IMR-90 (cell line): ENCODE measurements around the gene CCNDBP1. TPM values are rescaled to one million over a fixed set of nuclear protein-coding genes. Genes with fewer than 3 reads are reported as not detected.

Experiments used
- ATAC-seq: fragments of 200-7000 bp; cut with Tn5 transposase; 2 replicates; pipeline ENCODE4 v1.9.1; 2020; ENCODE audit warnings: low read depth, mild to moderate bottlenecking, moderate library complexity
- BruUV-seq: library from RNA; stranded (reverse); fragments of 400-500 nt; replicated peaks from 2 replicates; lab custom pipeline; 2021; lab: Mats Ljungman, UMichigan
- CTCF ChIA-PET: fragments of 300-600 bp; formaldehyde crosslinking; extraction: SDS; loops from one replicate; lab custom pipeline; 2021; ENCODE audit warnings: antibody characterized with exemption; lab: Yijun Ruan, JAX
- POLR2A ChIA-PET: fragments of 300-600 bp; sonication (Branson Sonifier 250); formaldehyde crosslinking; loops from one replicate; lab custom pipeline; 2022; ENCODE audit warnings: antibody characterized with exemption; ENCODE audit not compliant: unreplicated experiment; lab: Charles Lee
- DNase-seq: peaks from one replicate; pipeline ENCODE4 v3.0.0; 2013
- H2AFZ ChIP-seq: replicated peaks from 2 replicates; pipeline ENCODE3; 2013; ENCODE audit warnings: low read length, mild to moderate bottlenecking; ENCODE audit not compliant: poor library complexity
- H2AK5ac ChIP-seq: 2 replicates; pipeline ENCODE4 v1.6.1; 2013; ENCODE audit warnings: low read depth, low read length, inconsistent platforms
- H2AK9ac ChIP-seq: replicated peaks from 2 replicates; pipeline ENCODE3; 2013; ENCODE audit warnings: mild to moderate bottlenecking, low read depth, low read length, moderate library complexity; ENCODE audit not compliant: poor library complexity
- H2BK120ac ChIP-seq: 2 replicates; pipeline ENCODE4 v1.6.1; 2013; ENCODE audit warnings: low read depth, low read length, inconsistent platforms
- H2BK15ac ChIP-seq: 3 replicates; pipeline ENCODE4 v1.6.1; 2013; ENCODE audit warnings: low read depth, low read length, inconsistent platforms
- H2BK20ac ChIP-seq: 2 replicates; pipeline ENCODE4 v1.6.1; 2013; ENCODE audit warnings: low read depth, mild to moderate bottlenecking, inconsistent platforms, low read length, moderate library complexity
- H2BK5ac ChIP-seq: 2 replicates; pipeline ENCODE4 v1.6.1; 2013; ENCODE audit warnings: mild to moderate bottlenecking, low read depth, low read length, inconsistent platforms; ENCODE audit not compliant: poor library complexity, severe bottlenecking
- H3K14ac ChIP-seq: replicated peaks from 2 replicates; pipeline ENCODE4 v1.6.1; 2013; ENCODE audit warnings: low read depth, low read length, inconsistent platforms
- H3K18ac ChIP-seq: 2 replicates; pipeline ENCODE4 v1.6.1; 2013; ENCODE audit warnings: low read depth, low read length, control low read depth
- H3K23ac ChIP-seq: 2 replicates; pipeline ENCODE4 v1.6.1; 2013; ENCODE audit warnings: low read depth, low read length, inconsistent platforms
- H3K27ac ChIP-seq: 2 replicates; pipeline ENCODE4 v1.5.1; 2013; ENCODE audit warnings: mild to moderate bottlenecking, control low read depth, low read length; ENCODE audit not compliant: insufficient read depth
- H3K27me3 ChIP-seq: 2 replicates; pipeline ENCODE4 v1.6.1; 2013; ENCODE audit warnings: low read length; ENCODE audit not compliant: control insufficient read depth, insufficient read depth
- H3K36me3 ChIP-seq: 2 replicates; pipeline ENCODE4 v1.6.1; 2013; ENCODE audit warnings: low read length, mixed read lengths; ENCODE audit not compliant: control insufficient read depth, insufficient read depth
- H3K4ac ChIP-seq: 2 replicates; pipeline ENCODE4 v1.6.1; 2013; ENCODE audit warnings: low read depth, low read length, inconsistent platforms
- H3K4me1 ChIP-seq: 2 replicates; pipeline ENCODE4 v1.6.1; 2013; ENCODE audit warnings: low read length, mixed read lengths; ENCODE audit not compliant: control insufficient read depth, insufficient read depth
- H3K4me2 ChIP-seq: 2 replicates; pipeline ENCODE4 v1.6.1; 2013; ENCODE audit warnings: low read depth, mild to moderate bottlenecking, control low read depth, low read length, moderate library complexity
- H3K4me3 ChIP-seq: 2 replicates; pipeline ENCODE4 v1.5.1; 2013; ENCODE audit warnings: low read depth, mild to moderate bottlenecking, control low read depth, low read length, moderate library complexity; ENCODE audit not compliant: insufficient read depth
- H3K56ac ChIP-seq: 2 replicates; pipeline ENCODE4 v1.6.1; 2013; ENCODE audit warnings: low read length, inconsistent platforms; ENCODE audit not compliant: insufficient read depth; ENCODE audit errors: extremely low read depth
- H3K79me1 ChIP-seq, 2 experiments: 2 replicates each; pipeline ENCODE4 v1.6.1; 2013; ENCODE audit warnings: low read length in 2 of 2, inconsistent platforms in 1 of 2, low read depth in 1 of 2
- H3K9ac ChIP-seq: 2 replicates; pipeline ENCODE4 v1.6.1; 2013; ENCODE audit warnings: low read depth, low read length, control low read depth
- H3K9me1 ChIP-seq: 2 replicates; pipeline ENCODE4 v1.6.1; 2013; ENCODE audit warnings: low read length, inconsistent platforms; ENCODE audit not compliant: insufficient read depth
- H3K9me3 ChIP-seq: 2 replicates; pipeline ENCODE4 v1.6.1; 2013; ENCODE audit warnings: low read length; ENCODE audit not compliant: control insufficient read depth, insufficient read depth
- H4K20me1 ChIP-seq: 2 replicates; pipeline ENCODE4 v1.6.1; 2013; ENCODE audit warnings: low read length, inconsistent platforms; ENCODE audit not compliant: insufficient read depth
- H4K5ac ChIP-seq: 2 replicates; pipeline ENCODE4 v1.6.1; 2013; ENCODE audit warnings: mild to moderate bottlenecking, low read depth, low read length, control low read depth
- H4K8ac ChIP-seq, 2 experiments: 2 replicates each; pipeline ENCODE4 v1.6.1; 2013; ENCODE audit warnings: low read depth in 2 of 2, low read length in 2 of 2, control low read depth in 1 of 2, inconsistent platforms in 1 of 2
- H4K91ac ChIP-seq: 2 replicates; pipeline ENCODE4 v1.6.1; 2013; ENCODE audit warnings: low read depth, low read length, inconsistent platforms; ENCODE audit not compliant: insufficient read depth
- BHLHE40 ChIP-seq: fragments of 150-350 bp; IDR thresholded peaks from 2 replicates; pipeline ENCODE4 v1.6.1; 2016; ENCODE audit warnings: mild to moderate bottlenecking, low read depth, low read length
- CHD1 ChIP-seq: IDR thresholded peaks from 2 replicates; pipeline ENCODE4 v1.6.1; 2012; ENCODE audit warnings: low read depth, low read length, improper control_type of control experiment
- MXI1 ChIP-seq: IDR thresholded peaks from 2 replicates; pipeline ENCODE4 v1.6.1; 2012; ENCODE audit warnings: low read depth, mild to moderate bottlenecking, low read length, moderate library complexity, borderline replicate concordance
- POLR2A ChIP-seq: IDR thresholded peaks from 2 replicates; pipeline ENCODE4 v1.6.1; 2012; ENCODE audit warnings: mild to moderate bottlenecking, low read depth, low read length
- RFX5 ChIP-seq: IDR thresholded peaks from 2 replicates; pipeline ENCODE4 v1.8.0; 2012; ENCODE audit warnings: low read depth, mild to moderate bottlenecking, low read length, moderate library complexity
- WGBS, 2 experiments: methylation state at CpG; one replicate each; pipeline versions ENCODE4 v1.1.5 to v1.1.7; 2013; ENCODE audit warnings: missing lambda C conversion rate in 2 of 2; ENCODE audit not compliant: insufficient read length in 1 of 2; ENCODE audit errors: extremely low coverage in 2 of 2; 5-methylcytosine and 5-hydroxymethylcytosine counted together
- dilution Hi-C: fragments of 300-500 bp; cut with HindIII; formaldehyde crosslinking; loops from one replicate; pipeline ENCODE4 v1.14.3; 2018; ENCODE audit warnings: low sequenced_read_pairs; ENCODE audit not compliant: unreplicated experiment
- in situ Hi-C: fragments of 300-500 bp; cut with MboI; formaldehyde crosslinking; loops from 3 replicates; pipeline ENCODE4 v1.14.3; 2019; ENCODE audit warnings: low sequenced_read_pairs, inconsistent platforms, mixed read lengths
- intact Hi-C: fragments of 100-400 bp; cut with micrococcal nuclease; formaldehyde crosslinking; loops from 2 replicates; pipeline ENCODE4 v1.10.0; 2022
- polyA plus RNA-seq, 3 experiments: library from polyadenylated mRNA; depleted of rRNA; stranded (reverse); fragments of >200 nt; gene quantifications; 2 replicates each; pipeline ENCODE4 v1.2.3, GENCODE V29; 2012; ENCODE audit warnings: low replicate concordance in 1 of 3
- total RNA-seq: library from RNA; depleted of rRNA; stranded (reverse); fragments of >200 nt; gene quantifications from 2 replicates; pipeline ENCODE4 v1.2.3, GENCODE V29; 2012
- TF ChIP-seq, protein P1 (sequence below): fragments of 150-350 bp; IDR thresholded peaks from 2 replicates; pipeline ENCODE4 v1.6.1; 2017; ENCODE audit warnings: mild to moderate bottlenecking, antibody characterized with exemption, low read length, low read depth

Gene CCNDBP1
- total and polyA plus RNA-seq, 2 of the 4 experiments (the other 2 are of a cell fraction): 34.9 to 40.3 TPM

DNA sequence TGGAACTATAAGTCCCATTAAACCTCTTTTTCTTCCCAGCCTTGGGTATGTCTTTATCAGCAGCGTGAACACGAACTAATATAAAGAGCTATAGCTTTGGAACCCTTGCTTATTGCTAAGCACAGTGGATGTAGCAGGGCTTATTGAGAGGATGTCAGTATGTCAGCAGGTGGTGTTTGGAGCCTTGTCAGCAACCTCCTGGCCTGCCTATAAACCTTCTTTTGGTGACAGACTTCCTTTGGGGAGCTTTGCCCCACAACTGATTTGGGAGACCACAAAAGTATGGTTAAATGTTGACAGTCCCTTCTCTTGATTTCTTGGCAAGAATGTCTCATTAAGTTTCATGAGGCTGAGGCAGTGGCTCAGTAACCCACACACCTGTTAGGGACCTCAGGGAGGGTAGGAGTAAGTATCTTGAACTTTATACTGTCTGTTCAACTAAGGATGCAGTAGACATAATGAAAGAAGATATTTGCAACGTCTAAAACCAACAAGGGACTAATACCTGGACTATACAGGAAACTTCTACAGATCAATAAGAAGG is 14.8 kb downstream of the CCNDBP1 start:
- TF ChIP-seq POLR2A (no peak), BHLHE40 (no peak), RFX5 (no peak), CHD1 (no peak), MXI1 (no peak)
- TF ChIP-seq, protein P1, sequence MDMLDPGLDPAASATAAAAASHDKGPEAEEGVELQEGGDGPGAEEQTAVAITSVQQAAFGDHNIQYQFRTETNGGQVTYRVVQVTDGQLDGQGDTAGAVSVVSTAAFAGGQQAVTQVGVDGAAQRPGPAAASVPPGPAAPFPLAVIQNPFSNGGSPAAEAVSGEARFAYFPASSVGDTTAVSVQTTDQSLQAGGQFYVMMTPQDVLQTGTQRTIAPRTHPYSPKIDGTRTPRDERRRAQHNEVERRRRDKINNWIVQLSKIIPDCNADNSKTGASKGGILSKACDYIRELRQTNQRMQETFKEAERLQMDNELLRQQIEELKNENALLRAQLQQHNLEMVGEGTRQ: no peak
- CTCF ChIA-PET: interaction anchor here (0.7 kb wide), 1 partner anchor 446 kb away, joined by 6 read pairs; no protein-coding TSS in a partner anchor
- dilution Hi-C loops: no loop called here

More for the DNA sequence above, 14.8 kb downstream of the CCNDBP1 start:
- Histone ChIP-seq H3K27me3 (peaks cover 13% of the 10 kb centered on the region), H2AK5ac (no peak overlapping the region), H3K9ac (no peak overlapping the region), H4K20me1 (no peaks in the 10 kb centered on the region), H3K4me3 (no peak overlapping the region), H3K56ac (no peak overlapping the region), H3K9me3 (peaks cover 2% of the 10 kb centered on the region; the same call in 1 of the 2 replicates), H4K5ac (no peak overlapping the region), H3K27ac (no peak overlapping the region), H3K4me1 (no peaks in the 10 kb centered on the region; the same call in 1 of the 2 replicates), H4K8ac (no peak overlapping the region), H3K79me1 (no peaks in the 10 kb centered on the region), H3K9me1 (no peaks in the 10 kb centered on the region), H2BK15ac (no peak overlapping the region), H2AK9ac (no peak overlapping the region), H2BK20ac (no peak overlapping the region), H4K91ac (no peak overlapping the region), H3K23ac (no peak overlapping the region), H3K18ac (no peak overlapping the region), H3K14ac (no peak overlapping the region), H3K4me2 (no peak overlapping the region), H2BK5ac (no peak overlapping the region), H2AFZ (no peak overlapping the region), H3K4ac (no peak overlapping the region), H2BK120ac (no peak overlapping the region), H3K36me3 (peaks cover 9% of the 10 kb centered on the region)
- no peak for ATAC-seq
- no peak for DNase-seq
- in situ Hi-C loops (no loop called here), intact Hi-C loops (no loop called here)
- POLR2A ChIA-PET: no interaction called here
- no TSS peak for BruUV-seq
- WGBS, 2 experiments: no CpG with 5 or more reads among the region's 3 CpGs
